ENCODE data around the gene MYH10.

Gene MYH10

DNA sequence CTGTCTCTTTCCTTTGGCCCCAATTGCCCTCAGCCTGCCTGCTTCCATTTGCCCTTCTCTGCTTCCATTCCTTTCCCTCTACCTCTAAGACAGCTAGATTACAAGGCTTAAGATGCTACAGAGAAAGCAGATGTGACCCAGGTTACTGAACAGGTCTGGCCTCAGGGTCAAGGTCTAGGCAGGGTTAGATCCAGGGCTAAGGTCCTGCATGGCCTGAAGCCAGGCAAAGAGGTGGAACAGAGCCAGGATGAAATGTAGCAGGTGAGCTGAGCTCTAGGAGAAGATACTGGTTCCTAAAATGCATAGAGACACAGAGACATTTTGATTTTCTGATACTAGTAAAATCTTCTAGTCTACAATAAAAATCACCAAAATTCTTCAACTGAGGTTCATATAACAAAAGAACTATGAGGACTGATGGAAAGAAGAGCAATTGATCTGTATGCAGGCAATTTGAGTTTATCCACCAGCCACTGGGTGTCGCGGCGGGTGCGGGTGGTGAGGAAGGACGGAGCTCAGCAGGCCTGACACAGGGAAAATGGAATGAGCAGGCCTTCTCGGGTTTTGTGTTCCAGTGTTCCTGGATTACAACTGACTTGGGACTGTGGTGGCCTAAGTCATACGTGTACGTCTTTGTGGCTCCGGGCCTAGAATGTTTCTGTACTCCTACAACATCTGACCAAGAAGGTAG, 95.9 kb downstream of the MYH10 start:
- no peak overlapping the region for H3K4me3 ChIP-seq (ENCODE audit: low read length)
- H3K9me3 ChIP-seq (ENCODE audit: control insufficient read depth, insufficient read depth, low read length), result no peaks in the 10 kb centered on the region
- H3F3A ChIP-seq (ENCODE audit: control insufficient read depth, insufficient read depth), result no peaks in the 10 kb centered on the region
- no peak overlapping the region for H3K4me2 ChIP-seq (ENCODE audit: low read length)
- no peak overlapping the region for H3K27ac ChIP-seq (ENCODE audit: low read depth, low read length)
- H3K27me3 ChIP-seq (ENCODE audit: control insufficient read depth, low read length), result no peaks in the 10 kb centered on the region
- TF ChIP-seq, protein P1, sequence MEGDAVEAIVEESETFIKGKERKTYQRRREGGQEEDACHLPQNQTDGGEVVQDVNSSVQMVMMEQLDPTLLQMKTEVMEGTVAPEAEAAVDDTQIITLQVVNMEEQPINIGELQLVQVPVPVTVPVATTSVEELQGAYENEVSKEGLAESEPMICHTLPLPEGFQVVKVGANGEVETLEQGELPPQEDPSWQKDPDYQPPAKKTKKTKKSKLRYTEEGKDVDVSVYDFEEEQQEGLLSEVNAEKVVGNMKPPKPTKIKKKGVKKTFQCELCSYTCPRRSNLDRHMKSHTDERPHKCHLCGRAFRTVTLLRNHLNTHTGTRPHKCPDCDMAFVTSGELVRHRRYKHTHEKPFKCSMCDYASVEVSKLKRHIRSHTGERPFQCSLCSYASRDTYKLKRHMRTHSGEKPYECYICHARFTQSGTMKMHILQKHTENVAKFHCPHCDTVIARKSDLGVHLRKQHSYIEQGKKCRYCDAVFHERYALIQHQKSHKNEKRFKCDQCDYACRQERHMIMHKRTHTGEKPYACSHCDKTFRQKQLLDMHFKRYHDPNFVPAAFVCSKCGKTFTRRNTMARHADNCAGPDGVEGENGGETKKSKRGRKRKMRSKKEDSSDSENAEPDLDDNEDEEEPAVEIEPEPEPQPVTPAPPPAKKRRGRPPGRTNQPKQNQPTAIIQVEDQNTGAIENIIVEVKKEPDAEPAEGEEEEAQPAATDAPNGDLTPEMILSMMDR (IDR thresholded peaks at IDR 0.05; ENCODE audit: low read depth, low read length, poor library complexity, severe bottlenecking), result no peak
- TF ChIP-seq EZH2phosphoT487 (IDR thresholded peaks at IDR 0.05; ENCODE audit: borderline replicate concordance, low read length), result no peak
- no peaks in the 10 kb centered on the region for H3K4me1 ChIP-seq (ENCODE audit: control insufficient read depth, low read length)
- no peaks in the 10 kb centered on the region for H3K79me2 ChIP-seq (ENCODE audit: control insufficient read depth, low read length)
- H3K36me3 ChIP-seq (ENCODE audit: control insufficient read depth, low read length), result 0 out of 2 replicates have a peak, but pooled peaks cover 3% of the 10 kb centered on the region
- H4K20me1 ChIP-seq (ENCODE audit: control insufficient read depth, insufficient read depth, low read depth, low read length), result no peaks in the 10 kb centered on the region
- no peaks in the 10 kb centered on the region for H3K9me2 ChIP-seq (replicated peaks; ENCODE audit: control insufficient read depth, low read length)

DNA sequence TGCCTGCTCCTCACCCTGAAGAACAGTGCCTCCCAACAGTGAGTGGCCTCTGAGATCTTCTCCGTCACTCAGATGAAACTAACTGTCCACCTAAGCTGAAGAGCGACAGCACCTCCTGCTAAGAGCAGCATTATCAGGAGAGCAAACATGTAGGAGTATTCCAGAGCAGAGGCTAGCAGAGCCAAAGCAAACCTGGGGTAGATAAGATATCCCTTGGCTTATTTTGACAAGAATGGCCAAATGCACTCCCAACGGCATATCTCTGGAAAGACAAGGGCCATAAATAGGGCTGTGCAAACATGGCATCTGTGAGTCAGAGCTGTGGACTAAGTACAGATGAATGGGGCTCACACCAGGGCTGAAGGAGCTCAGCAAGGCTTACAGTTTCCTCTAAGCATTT, 98.5 kb downstream of the MYH10 start:
- H3K4me1 ChIP-seq (ENCODE audit: control insufficient read depth, low read length), result no peaks in the 10 kb centered on the region
- no peaks in the 10 kb centered on the region for H3K9me2 ChIP-seq (replicated peaks; ENCODE audit: control insufficient read depth, low read length)
- H3F3A ChIP-seq (ENCODE audit: control insufficient read depth, insufficient read depth), result no peaks in the 10 kb centered on the region
- no peaks in the 10 kb centered on the region for H3K79me2 ChIP-seq (ENCODE audit: control insufficient read depth, low read length)
- no peak overlapping the region for H3K4me3 ChIP-seq (ENCODE audit: low read length)
- TF ChIP-seq EZH2phosphoT487 (IDR thresholded peaks at IDR 0.05; ENCODE audit: borderline replicate concordance, low read length), result no peak
- TF ChIP-seq, protein P1 (IDR thresholded peaks at IDR 0.05; ENCODE audit: low read depth, low read length, poor library complexity, severe bottlenecking), result no peak
- H4K20me1 ChIP-seq (ENCODE audit: control insufficient read depth, insufficient read depth, low read depth, low read length), result 0 out of 2 replicates have a peak, but pooled peaks cover 5% of the 10 kb centered on the region
- H3K27me3 ChIP-seq (ENCODE audit: control insufficient read depth, low read length), result no peaks in the 10 kb centered on the region
- H3K9me3 ChIP-seq (ENCODE audit: control insufficient read depth, insufficient read depth, low read length), result no peaks in the 10 kb centered on the region
- H3K4me2 ChIP-seq (ENCODE audit: low read length), result no peak overlapping the region
- no peak overlapping the region for H3K27ac ChIP-seq (ENCODE audit: low read depth, low read length)
- no peaks in the 10 kb centered on the region for H3K36me3 ChIP-seq (ENCODE audit: control insufficient read depth, low read length)

DNA sequence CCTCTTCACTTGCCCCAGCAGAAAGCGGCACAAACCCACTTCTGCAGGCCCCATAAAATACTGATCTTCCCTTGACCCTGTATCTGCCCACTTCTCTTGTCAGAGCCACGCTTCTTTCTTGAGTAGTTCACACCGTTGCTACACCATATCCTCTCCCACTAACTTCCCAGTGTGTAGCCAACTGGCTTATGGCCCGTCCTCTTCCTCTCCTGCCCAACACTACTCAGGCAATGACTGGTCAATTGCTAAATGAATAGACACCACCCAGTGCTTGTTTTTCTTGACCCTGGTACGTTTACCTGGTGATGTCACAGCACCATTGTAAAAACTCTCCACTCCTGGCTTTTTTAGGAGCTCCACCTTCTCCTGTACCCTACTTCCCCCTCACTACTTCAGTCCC, 107.9 kb downstream of the MYH10 start:
- no peak overlapping the region for H3K27ac ChIP-seq (ENCODE audit: low read depth, low read length)
- H4K20me1 ChIP-seq (ENCODE audit: control insufficient read depth, insufficient read depth, low read depth, low read length), result no peaks in the 10 kb centered on the region
- no peaks in the 10 kb centered on the region for H3K79me2 ChIP-seq (ENCODE audit: control insufficient read depth, low read length)
- no peaks in the 10 kb centered on the region for H3K9me3 ChIP-seq (ENCODE audit: control insufficient read depth, insufficient read depth, low read length)
- H3K9me2 ChIP-seq (replicated peaks; ENCODE audit: control insufficient read depth, low read length), result no peaks in the 10 kb centered on the region
- H3K27me3 ChIP-seq (ENCODE audit: control insufficient read depth, low read length), result no peaks in the 10 kb centered on the region
- no peak overlapping the region for H3K4me2 ChIP-seq (ENCODE audit: low read length)
- H3K4me1 ChIP-seq (ENCODE audit: control insufficient read depth, low read length), result no peaks in the 10 kb centered on the region
- no peak overlapping the region for H3K4me3 ChIP-seq (ENCODE audit: low read length)
- peaks cover 12% of the 10 kb centered on the region for H3K36me3 ChIP-seq (ENCODE audit: control insufficient read depth, low read length)
- no peaks in the 10 kb centered on the region for H3F3A ChIP-seq (ENCODE audit: control insufficient read depth, insufficient read depth)
- no peak for TF ChIP-seq EZH2phosphoT487 (IDR thresholded peaks at IDR 0.05; ENCODE audit: borderline replicate concordance, low read length)
- TF ChIP-seq, protein P1 (IDR thresholded peaks at IDR 0.05; ENCODE audit: low read depth, low read length, poor library complexity, severe bottlenecking), result no peak
